Neuronal stem cell (in vitro differentiated cells): ENCODE results near the gene ZNF764.

ENCODE experiments used
- DNase-seq: peaks from one replicate; pipeline ENCODE4 v3.0.0-alpha.2; 2013; ENCODE audit warnings: low spot score
- H2AFZ ChIP-seq: one replicate; pipeline ENCODE4 v1.6.1; 2013; ENCODE audit warnings: mild to moderate bottlenecking, low read length, inconsistent platforms
- H2AK5ac ChIP-seq: 2 replicates; pipeline ENCODE4 v1.6.1; 2013; ENCODE audit warnings: low read depth, mild to moderate bottlenecking, inconsistent platforms, low read length, moderate library complexity, mixed read lengths
- H2BK120ac ChIP-seq: 2 replicates; pipeline ENCODE4 v1.6.1; 2013; ENCODE audit warnings: low read depth, mild to moderate bottlenecking, inconsistent platforms, low read length, moderate library complexity, mixed read lengths
- H2BK12ac ChIP-seq: one replicate; pipeline ENCODE4 v1.6.1; 2013; ENCODE audit warnings: low read length, inconsistent platforms
- H2BK15ac ChIP-seq: 2 replicates; pipeline ENCODE4 v1.6.1; 2013; ENCODE audit warnings: mild to moderate bottlenecking, low read length, inconsistent platforms, mixed read lengths
- H2BK5ac ChIP-seq: one replicate; pipeline ENCODE4 v1.6.1; 2013; ENCODE audit warnings: inconsistent platforms, mild to moderate bottlenecking, low read length, moderate library complexity
- H3K14ac ChIP-seq: one replicate; pipeline ENCODE4 v1.6.1; 2013; ENCODE audit warnings: low read length, inconsistent platforms
- H3K18ac ChIP-seq: 2 replicates; pipeline ENCODE4 v1.6.1; 2013; ENCODE audit warnings: low read length, inconsistent platforms
- H3K23ac ChIP-seq: 2 replicates; pipeline ENCODE4 v1.6.1; 2013; ENCODE audit warnings: low read depth, mild to moderate bottlenecking, mixed read lengths, low read length, inconsistent platforms; ENCODE audit not compliant: poor library complexity
- H3K27ac ChIP-seq: replicated peaks from 3 replicates; pipeline ENCODE4 v1.5.1; 2013; ENCODE audit warnings: low read length, inconsistent platforms
- H3K27me3 ChIP-seq, 3 experiments: 2 replicates each; pipeline ENCODE4 v1.6.1; 2013; ENCODE audit warnings: low read length in 3 of 3, mild to moderate bottlenecking in 2 of 3, inconsistent platforms in 1 of 3, low read depth in 1 of 3, mixed read lengths in 1 of 3, moderate library complexity in 1 of 3; ENCODE audit not compliant: control insufficient read depth in 3 of 3, insufficient read depth in 3 of 3
- H3K36me3 ChIP-seq, 2 donors: replicated peaks in 1 of 2; 2 replicates each; pipeline ENCODE4 v1.6.1; 2013; ENCODE audit warnings: low read length in 2 of 2; ENCODE audit not compliant: control insufficient read depth in 2 of 2, insufficient read depth in 2 of 2
- H3K4ac ChIP-seq: 2 replicates; pipeline ENCODE4 v1.6.1; 2013; ENCODE audit warnings: inconsistent platforms, mild to moderate bottlenecking, low read length, moderate library complexity
- H3K4me1 ChIP-seq, 2 donors: 1 replicate in 1 of 2; 2 replicates in 1 of 2; pipeline ENCODE4 v1.6.1; 2013; ENCODE audit warnings: low read length in 2 of 2, low read depth in 1 of 2; ENCODE audit not compliant: control insufficient read depth in 2 of 2, insufficient read depth in 1 of 2
- H3K4me2 ChIP-seq: one replicate; pipeline ENCODE4 v1.6.1; 2013; ENCODE audit warnings: mild to moderate bottlenecking, low read length, inconsistent platforms; ENCODE audit not compliant: insufficient read depth, poor library complexity, severe bottlenecking
- H3K4me3 ChIP-seq, 2 donors: 2 replicates each; pipeline ENCODE4 v1.5.1; 2013; ENCODE audit warnings: low read length in 2 of 2, mild to moderate bottlenecking in 2 of 2, inconsistent platforms in 1 of 2, moderate library complexity in 1 of 2
- H3K79me1 ChIP-seq: one replicate; pipeline ENCODE4 v1.6.1; 2013; ENCODE audit warnings: low read depth, mild to moderate bottlenecking, inconsistent platforms, low read length, moderate library complexity
- H3K9ac ChIP-seq: one replicate; pipeline ENCODE4 v1.6.1; 2013; ENCODE audit warnings: mild to moderate bottlenecking, low read depth, low read length, inconsistent platforms; ENCODE audit not compliant: poor library complexity
- H3K9me3 ChIP-seq, 2 donors: replicated peaks in 1 of 2; 2 replicates each; pipeline versions ENCODE3 to v1.6.1; 2013; ENCODE audit warnings: low read length in 2 of 2, mild to moderate bottlenecking in 2 of 2, inconsistent platforms in 1 of 2, low read depth in 1 of 2, mixed read lengths in 1 of 2, moderate library complexity in 1 of 2; ENCODE audit not compliant: control insufficient read depth in 2 of 2, insufficient read depth in 1 of 2
- H4K8ac ChIP-seq: one replicate; pipeline ENCODE4 v1.6.1; 2013; ENCODE audit warnings: low read depth, mild to moderate bottlenecking, inconsistent platforms, low read length, moderate library complexity
- H4K91ac ChIP-seq: one replicate; pipeline ENCODE4 v1.6.1; 2013; ENCODE audit warnings: low read length, low read depth, mild to moderate bottlenecking, inconsistent platforms; ENCODE audit not compliant: poor library complexity
- WGBS, 2 donors: extraction: QIAGEN DNeasy Blood & Tissue Kit; methylation state at CpG; one replicate each; pipeline ENCODE4 v1.1.7; 2013; ENCODE audit warnings: missing lambda C conversion rate in 2 of 2, mixed read lengths in 1 of 2; ENCODE audit not compliant: insufficient read length in 2 of 2, insufficient replicate concordance in 1 of 2; ENCODE audit errors: extremely low coverage in 2 of 2; 5-methylcytosine and 5-hydroxymethylcytosine counted together

The ZNF764 gene

DNA sequence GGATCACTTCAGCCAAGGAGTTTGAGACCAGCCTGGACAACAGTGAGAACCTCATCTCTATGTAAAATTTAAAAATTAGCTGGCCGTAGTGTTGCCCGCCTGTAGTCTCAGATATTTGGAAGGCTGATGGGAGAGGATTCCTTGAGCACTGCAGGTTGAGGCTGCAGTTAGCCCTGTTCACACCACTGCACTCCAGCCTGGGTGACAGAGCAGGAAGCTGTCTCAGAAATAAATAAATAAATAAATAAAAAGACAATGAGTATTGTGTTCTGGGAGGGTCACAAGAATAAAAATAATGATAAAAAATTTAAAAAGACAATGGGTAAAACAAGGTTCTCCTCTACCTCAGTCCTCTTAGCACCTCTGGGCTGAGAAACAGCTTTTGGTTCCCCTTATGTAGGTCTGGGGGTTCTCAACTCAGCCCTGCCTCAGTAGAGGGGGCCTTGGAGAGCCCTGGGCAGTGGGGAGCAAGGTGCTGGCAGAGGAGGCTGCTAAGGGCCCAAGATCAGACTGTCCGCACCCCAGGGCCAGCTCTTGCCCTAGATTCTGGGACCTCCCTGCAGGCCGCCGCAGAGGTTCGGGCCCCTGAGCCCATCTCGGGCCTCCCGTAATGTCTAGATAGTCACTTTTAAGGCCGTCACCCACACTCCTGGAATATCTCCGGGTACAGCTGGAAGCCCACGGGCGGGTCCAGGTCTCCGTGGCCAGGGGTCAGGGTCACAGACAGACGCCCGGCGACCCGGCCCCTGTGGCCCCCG, 3.4 kb downstream of the ZNF764 start:
- H3K9me3 ChIP-seq = no peaks in the 10 kb centered on the region
- H3K9ac ChIP-seq = no peak overlapping the region
- no peak overlapping the region for H3K14ac ChIP-seq
- DNase-seq = no peak
- H3K18ac ChIP-seq = no peak overlapping the region
- no peak overlapping the region for H2BK12ac ChIP-seq
- no peak overlapping the region for H3K4me2 ChIP-seq
- H3K27me3 ChIP-seq = no peaks in the 10 kb centered on the region
- no peak overlapping the region for H3K4me3 ChIP-seq
- H2BK120ac ChIP-seq = no peak overlapping the region
- H4K91ac ChIP-seq = no peak overlapping the region
- no peak overlapping the region for H2AK5ac ChIP-seq
- no peak overlapping the region for H3K27ac ChIP-seq
- no peak overlapping the region for H3K4ac ChIP-seq
- WGBS, 2 donors = no CpG with 5 or more reads among the region's 18 CpGs
- H3K79me1 ChIP-seq = peaks cover 11% of the 10 kb centered on the region
- peaks cover 13 to 39% of the 10 kb centered on the region in 2 donors for H3K36me3 ChIP-seq
- H2BK15ac ChIP-seq = no peak overlapping the region
- peaks cover 6 to 7% of the 10 kb centered on the region in 2 donors for H3K4me1 ChIP-seq
- H4K8ac ChIP-seq = no peak overlapping the region
- H2BK5ac ChIP-seq = no peak overlapping the region
- no peak overlapping the region for H3K23ac ChIP-seq
- no peak overlapping the region for H2AFZ ChIP-seq

DNA sequence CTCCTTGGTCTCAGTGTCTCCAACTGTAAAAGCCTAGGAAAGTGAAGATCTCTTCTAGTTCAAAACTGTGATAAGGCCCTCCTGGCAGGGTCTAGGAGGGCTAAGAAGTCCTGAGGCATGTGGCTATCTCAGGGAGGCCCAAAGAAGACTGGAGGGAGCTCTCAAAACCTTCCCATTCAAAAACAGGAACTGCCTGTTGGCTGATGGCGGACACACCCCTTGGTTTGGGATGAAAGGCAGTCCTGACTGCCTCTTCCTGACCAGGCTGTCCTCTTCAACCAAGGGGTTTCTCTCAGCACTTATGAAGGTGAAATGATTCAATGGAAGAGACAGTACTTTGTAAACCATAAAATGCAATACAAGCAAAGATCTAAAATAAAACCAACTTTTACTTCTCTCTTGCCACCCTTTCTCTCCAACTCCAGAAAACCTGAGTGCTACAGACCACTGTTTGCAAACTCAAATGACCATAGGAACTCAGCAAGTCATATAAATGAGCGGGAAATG, 4.7 kb downstream of the ZNF764 start:
- Histone ChIP-seq H3K9me3 (no peaks in the 10 kb centered on the region), H3K4ac (no peak overlapping the region), H3K4me1 (peaks cover 3% of the 10 kb centered on the region in 2 donors), H3K4me2 (no peak overlapping the region), H2BK12ac (no peak overlapping the region), H2BK15ac (no peak overlapping the region), H3K79me1 (peaks cover 11% of the 10 kb centered on the region), H3K14ac (no peak overlapping the region), H3K9ac (no peak overlapping the region), H4K8ac (no peak overlapping the region), H2AK5ac (no peak overlapping the region), H3K27ac (no peak overlapping the region), H3K23ac (no peak overlapping the region), H3K18ac (no peak overlapping the region), H2AFZ (no peak overlapping the region), H2BK120ac (no peak overlapping the region), H3K36me3 (peaks cover 13 to 39% of the 10 kb centered on the region in 2 donors), H2BK5ac (no peak overlapping the region), H4K91ac (no peak overlapping the region), H3K27me3 (no peaks in the 10 kb centered on the region), H3K4me3 (no peak overlapping the region)
- DNase-seq = no peak
- no CpG with 5 or more reads among the region's 2 CpGs for WGBS, 2 donors

DNA sequence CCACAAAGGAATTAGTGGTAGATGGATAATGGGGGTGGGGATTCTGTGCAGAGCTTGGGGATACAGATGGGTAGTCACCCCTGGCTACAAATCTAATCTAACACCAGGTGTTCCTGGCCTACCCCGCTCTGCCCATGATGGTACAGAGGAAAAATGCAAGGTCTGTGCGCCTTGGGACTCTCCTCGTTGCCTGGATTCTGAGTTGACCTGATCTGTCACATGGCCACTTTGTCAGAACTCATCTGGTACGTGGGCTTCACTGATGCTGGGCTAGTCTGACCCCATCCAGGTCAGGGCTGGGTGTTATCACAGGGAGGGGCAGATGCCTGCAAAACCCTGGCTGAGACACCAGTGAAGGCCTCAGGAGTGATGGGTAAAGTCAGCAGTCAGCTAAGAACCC, 5.2 kb downstream of the ZNF764 start:
- Histone ChIP-seq H2BK5ac (no peak overlapping the region), H3K27me3 (no peaks in the 10 kb centered on the region)
- no CpG with 5 or more reads among the region's 4 CpGs for WGBS, 2 donors

DNA sequence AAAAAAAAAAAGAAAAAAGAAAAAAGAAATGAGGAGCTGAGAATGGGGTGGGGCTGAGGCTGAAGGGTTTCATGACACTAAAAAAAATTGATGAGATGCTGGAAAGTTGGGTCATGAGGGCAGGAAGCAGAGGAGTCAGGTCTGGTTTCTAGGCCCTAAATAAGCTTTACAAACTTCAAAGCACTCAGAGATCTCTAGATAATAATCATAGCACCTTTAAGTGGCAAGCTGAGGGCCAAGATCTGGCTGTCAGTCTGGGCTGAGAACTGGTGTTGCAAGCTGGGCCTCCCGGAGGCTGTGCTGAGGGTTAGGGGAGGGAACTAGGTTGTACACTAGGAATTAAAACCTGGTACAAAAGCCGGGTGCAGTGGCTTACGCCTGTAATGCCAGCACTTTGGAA, 6.4 kb downstream of the ZNF764 start:
- Histone ChIP-seq H2BK12ac (no peak overlapping the region), H3K4me2 (no peak overlapping the region), H3K4me3 (no peak overlapping the region), H3K79me1 (peaks cover 8% of the 10 kb centered on the region), H2BK15ac (no peak overlapping the region), H3K23ac (no peak overlapping the region), H2BK5ac (no peak overlapping the region), H2BK120ac (no peak overlapping the region), H4K8ac (no peak overlapping the region), H3K27me3 (no peaks in the 10 kb centered on the region), H3K9me3 (no peaks in the 10 kb centered on the region), H3K27ac (no peak overlapping the region), H3K14ac (no peak overlapping the region), H3K18ac (no peak overlapping the region), H3K4ac (no peak overlapping the region), H4K91ac (no peak overlapping the region), H3K9ac (no peak overlapping the region), H3K4me1 (no peaks in the 10 kb centered on the region), H3K36me3 (peaks cover 13 to 39% of the 10 kb centered on the region in 2 donors), H2AK5ac (no peak overlapping the region), H2AFZ (no peak overlapping the region)
- no CpG with 5 or more reads among the region's 3 CpGs for WGBS, 2 donors
- DNase-seq = no peak

More for the DNA sequence above, 5.2 kb downstream of the ZNF764 start:
- no peak overlapping the region for H2BK12ac ChIP-seq
- H3K4ac ChIP-seq = no peak overlapping the region
- H3K14ac ChIP-seq = no peak overlapping the region
- H3K36me3 ChIP-seq = peaks cover 13 to 39% of the 10 kb centered on the region in 2 donors
- peaks cover 3% of the 10 kb centered on the region in 2 donors for H3K4me1 ChIP-seq
- H3K79me1 ChIP-seq = peaks cover 11% of the 10 kb centered on the region
- H3K9me3 ChIP-seq = no peaks in the 10 kb centered on the region
- no peak overlapping the region for H3K27ac ChIP-seq
- H3K4me3 ChIP-seq = no peak overlapping the region
- no peak overlapping the region for H3K18ac ChIP-seq
- H2AFZ ChIP-seq = no peak overlapping the region
- H2BK15ac ChIP-seq = no peak overlapping the region
- no peak overlapping the region for H3K23ac ChIP-seq
- no peak overlapping the region for H3K9ac ChIP-seq
- H4K8ac ChIP-seq = peak overlapping the region; percentile 23
- DNase-seq = no peak
- no peak overlapping the region for H4K91ac ChIP-seq
- H2AK5ac ChIP-seq = no peak overlapping the region
- H3K4me2 ChIP-seq = no peak overlapping the region
- H2BK120ac ChIP-seq = no peak overlapping the region
